ENCODE measurements around the gene MUC15.

The MUC15 gene

DNA sequence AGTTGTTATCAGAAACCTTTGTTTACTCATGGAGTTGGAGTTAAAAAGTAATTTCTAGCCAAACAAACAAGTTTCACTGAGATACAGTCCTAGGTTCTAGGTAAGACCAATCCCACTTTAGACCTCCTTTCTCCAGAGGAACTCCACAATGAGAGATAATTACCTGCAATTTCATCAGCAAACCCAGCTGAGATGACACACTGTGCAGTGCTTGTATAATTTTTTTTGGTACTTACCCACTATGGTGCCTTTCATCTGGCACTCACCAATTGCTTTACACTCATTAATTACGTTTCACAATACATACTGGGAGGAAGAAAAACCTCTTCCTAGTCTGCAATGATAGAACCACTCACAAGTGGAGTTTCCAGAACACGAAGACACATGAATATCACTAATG is 1.8 kb upstream of the MUC15 start:
- DNase-seq (ENCODE audit: low spot score), result no peak

DNA sequence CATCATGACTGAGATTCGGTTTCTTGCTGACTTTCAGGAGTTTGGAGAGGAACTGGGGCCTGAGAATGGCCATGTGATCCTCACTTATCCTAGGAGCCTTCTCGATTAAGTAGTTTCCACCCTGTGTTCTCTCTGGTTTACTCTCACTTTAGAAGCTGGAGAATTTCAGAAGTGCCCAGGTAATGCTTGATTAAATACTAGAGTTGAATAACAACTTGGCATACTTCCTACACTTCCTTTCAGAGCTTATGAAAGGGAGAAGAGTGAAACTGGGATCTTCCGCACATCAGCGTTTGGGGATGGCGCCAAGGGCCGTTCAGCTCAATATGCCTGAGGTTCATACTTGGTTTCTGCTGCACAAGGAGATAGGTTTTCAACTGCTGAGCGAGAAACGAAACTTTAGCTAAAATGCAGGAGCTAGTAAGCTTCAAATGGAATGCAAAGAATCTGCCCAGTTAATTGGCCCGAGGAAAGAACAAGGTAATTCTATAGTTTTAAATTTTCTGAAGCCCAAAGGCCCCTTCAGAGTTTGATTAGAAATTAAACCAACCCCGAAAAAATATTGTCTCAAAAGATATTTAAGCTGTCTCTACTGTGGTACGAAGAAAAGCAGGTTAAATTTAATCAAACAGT is 823 bp upstream of the MUC15 start:
- DNase-seq (ENCODE audit: low spot score), result no peak

DNA sequence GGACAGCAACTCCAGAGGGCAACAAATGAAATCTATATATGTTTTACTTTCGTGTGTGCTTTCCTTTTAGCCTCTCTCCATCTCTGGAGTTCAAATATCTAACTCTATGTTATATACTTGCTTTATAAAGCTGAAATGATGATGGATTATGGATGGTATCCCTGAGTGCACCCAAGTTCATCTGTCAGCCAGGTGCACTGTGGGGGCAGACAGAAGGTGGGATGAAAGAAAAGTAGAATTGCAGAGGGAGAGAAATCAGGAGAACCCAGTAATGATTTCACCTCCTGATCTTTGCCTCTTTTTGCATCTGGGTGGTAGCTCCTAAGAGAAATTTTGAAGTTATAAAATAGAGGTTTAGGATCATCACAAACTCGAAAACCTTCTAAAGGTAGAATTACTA is 2.4 kb downstream of the MUC15 start:
- DNase-seq (ENCODE audit: low spot score), result no peak

DNA sequence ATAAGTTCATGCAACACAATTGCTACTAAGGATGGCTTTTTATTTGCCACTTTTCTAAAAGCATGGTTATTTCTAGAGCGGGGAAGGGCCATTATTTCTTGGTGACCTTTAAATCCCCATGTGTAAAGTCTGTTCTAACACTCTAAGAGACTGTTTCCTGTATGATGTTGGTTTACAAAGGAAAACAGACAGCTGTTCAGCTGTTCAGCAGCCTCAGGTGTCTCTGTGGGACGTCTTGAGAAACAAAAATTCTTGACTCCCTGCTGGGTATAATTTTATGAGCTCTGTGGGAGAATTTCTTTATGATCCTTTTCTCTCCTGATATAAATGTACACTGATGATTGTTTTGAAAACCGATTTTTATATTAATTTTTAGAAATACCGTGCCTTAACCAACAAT is 13.9 kb downstream of the MUC15 start:
- no peak for DNase-seq (ENCODE audit: low spot score)

DNA sequence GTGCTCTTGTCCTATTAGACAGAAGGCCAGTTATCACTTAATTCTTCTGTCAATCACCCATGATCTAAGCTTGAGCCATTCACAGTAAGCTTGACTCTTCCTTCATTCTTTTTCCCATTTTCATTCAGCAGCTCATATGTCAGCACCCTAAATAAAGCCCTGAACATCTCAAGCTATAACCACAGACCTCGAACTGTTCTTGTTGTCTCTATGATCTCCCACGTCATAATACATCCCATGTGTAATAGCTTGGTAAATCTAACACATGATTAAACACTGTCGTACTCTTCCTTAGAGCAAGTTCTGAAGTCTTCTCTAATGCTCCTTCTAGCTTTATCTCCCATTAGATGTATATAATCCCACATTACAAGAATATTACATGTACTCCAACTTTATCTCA is 14.4 kb downstream of the MUC15 start:
- DNase-seq (ENCODE audit: low spot score), result no peak

DNA sequence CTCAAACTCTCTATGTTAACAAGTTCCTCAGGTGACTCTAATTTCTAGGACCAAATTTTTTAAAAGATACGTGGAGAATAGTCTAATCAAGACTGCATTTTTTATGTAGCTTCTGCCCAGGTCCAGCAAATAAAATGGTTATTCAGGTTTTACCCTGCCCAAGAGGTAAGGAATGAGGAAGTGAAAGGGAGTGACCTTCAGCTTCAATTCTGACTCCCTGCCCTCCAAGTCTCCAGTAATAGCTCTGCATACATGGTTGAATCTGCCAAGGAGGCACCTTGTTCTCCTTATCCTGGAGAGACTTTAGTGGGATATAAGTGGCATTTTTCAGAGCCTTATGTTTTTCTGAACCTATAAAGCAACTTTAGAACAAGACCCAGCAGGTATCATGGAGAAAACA is 15.5 kb downstream of the MUC15 start:
- no peak for DNase-seq (ENCODE audit: low spot score)

DNA sequence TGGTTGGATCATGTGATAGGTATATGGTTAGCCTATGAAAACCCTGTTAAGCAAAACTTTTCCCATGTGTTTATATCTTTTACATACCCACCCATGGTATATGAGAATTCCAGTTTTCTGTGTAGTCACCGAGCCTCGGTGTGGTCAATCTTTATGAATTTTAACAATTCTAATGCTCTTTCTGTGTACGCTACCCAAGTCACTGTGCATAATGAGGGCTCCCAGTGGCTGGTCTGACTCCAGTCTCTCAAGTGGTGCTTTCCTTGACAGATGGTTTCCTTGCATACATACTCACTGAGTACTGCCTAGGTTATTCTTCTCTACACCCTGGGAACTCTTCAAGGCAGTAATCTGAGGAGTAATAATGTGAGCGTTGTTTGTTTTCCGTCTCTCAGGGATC is 17.6 kb downstream of the MUC15 start:
- DNase-seq (ENCODE audit: low spot score), result no peak

DNA sequence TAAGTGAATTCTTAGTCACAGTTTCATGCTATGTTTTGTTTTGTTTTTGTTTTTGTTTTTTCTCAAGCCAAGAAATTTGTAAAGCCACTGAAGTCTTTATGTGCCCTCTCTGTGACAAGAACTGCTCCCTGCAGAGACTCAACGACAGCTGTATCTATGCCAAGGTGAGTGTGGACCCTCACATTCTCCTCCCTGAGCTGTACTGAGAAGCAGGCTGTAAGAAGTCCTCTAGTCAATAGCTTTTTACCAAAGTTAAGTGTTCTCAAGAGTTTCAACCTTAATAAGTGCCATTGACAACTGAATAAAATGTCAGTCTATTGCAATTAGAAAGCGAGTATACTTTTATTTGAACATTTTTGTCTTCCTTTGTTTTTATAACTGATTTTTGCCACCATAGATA is 18.9 kb downstream of the MUC15 start:
- DNase-seq (ENCODE audit: low spot score), result no peak

DNA sequence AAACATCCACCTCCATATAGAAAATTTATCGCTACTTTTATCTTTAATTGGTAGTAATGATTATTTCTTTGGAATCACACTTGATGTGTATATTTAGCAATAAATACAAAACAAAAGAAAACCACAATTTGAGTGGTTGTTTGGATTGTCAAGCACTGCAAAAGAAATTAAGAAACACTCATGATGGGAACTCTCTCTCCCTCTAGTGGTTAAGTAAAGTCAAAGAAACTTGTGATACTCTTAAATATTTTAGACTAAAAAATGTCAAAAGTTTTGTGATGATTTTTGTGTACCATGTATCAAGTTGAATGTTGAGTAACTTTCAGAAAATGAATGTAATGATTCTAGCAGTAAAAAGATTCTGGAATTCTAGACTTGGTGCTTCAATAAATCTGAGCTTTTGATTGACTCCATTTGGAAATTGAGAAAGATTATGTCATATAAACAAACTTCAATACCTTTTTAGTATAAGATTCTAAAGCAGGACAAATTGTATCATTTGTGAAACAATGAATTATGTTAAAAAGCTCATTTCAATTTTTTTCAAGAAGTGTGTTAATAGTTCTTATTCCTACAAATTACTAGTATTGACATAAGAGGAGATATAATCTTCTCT is 20.8 kb downstream of the MUC15 start:
- no peak for DNase-seq (ENCODE audit: low spot score)

DNA sequence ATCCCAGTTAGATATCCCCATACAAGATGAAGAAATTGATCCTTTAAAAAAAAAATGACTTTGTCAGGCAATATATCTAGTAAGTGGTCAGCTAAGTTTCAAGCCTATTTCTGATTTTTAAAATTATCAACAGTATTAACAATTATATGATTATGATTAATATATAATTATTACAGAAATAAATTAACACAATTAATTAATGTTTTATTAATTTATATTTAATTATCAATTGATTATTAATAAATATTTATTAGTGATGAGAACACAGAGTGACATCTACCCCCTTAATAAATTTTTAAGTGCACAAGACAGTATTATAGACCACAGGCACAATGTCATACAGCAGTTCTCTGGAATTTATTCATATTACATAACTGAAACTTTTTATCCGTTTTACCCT is 22.0 kb downstream of the MUC15 start:
- DNase-seq (ENCODE audit: low spot score), result no peak

DNA sequence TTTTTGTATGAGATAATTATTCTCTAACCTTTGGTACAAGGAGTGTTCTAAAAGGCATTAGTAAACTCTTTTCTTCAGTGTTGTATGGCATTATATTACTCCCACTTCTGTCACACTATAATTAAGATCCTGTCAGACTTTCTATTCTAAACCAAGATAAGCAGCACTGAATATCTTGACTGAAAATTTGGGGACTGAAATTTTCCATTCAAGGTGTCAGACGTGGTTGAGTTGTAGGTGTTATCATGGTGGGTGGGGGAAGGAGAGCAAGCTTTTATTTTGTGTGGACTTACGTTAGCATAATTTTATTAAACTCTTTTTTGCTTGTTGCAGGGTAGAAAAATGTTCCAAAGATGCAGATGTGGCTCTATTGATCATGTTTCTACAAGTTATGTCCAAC is 22.9 kb downstream of the MUC15 start:
- DNase-seq (ENCODE audit: low spot score), result no peak

DNA sequence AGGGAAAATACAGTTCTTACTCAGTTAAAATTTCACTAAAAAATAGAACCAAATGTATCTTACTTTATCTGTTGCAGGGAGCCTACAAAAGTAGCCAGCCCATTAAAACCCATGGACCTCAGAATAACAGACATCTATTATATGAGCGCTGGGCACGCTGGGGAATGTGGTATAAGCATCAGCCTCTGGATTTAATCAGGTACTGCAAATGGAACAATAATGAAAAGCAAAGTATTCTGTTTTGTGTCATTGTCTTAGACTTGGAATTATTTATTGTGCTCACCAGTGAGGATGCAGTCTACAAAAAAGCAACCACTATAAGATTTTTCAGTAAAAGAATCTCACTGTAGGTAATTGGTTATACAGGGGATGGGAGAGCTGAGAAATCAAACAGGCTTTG is 30.2 kb downstream of the MUC15 start:
- no peak for DNase-seq (ENCODE audit: low spot score)

DNA sequence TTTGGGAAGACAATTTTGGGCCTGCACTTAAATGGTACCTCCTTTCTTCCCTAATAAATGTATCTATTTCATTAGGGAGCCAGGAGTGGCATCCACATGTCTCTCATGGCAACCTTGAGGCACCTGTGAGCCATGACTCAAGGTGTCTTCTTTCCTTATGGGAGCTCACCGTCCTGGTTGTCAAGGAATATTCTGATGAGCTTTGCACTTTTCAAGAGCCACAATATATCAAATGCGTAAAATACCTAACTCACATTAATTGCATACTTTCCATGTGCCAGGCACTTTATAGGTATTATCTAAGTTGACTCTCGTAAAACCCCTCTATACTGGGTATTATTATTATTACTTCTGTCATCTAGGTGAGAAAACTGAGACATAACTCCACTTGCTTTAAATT is 32.5 kb downstream of the MUC15 start:
- DNase-seq (ENCODE audit: low spot score), result no peak

DNA sequence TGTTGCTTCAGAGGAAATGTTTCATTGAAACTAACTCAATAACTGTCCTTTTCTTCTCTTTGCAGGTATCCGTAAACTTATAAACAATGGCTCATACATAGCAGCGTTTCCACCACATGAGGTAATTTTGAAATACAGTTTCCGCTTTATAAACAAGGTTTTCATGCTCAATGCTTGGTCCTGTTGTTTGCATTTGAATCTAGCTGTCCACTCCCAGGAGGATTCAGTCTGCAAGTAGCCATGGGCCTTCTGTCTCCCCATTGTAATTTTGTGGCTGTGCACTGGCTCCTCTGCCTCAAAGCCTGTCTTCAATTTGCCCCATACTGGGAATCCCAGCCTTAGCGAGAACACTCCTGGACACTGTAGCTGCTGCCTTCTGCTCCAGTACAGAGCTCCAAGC is 34.7 kb downstream of the MUC15 start:
- no peak for DNase-seq (ENCODE audit: low spot score)

DNA sequence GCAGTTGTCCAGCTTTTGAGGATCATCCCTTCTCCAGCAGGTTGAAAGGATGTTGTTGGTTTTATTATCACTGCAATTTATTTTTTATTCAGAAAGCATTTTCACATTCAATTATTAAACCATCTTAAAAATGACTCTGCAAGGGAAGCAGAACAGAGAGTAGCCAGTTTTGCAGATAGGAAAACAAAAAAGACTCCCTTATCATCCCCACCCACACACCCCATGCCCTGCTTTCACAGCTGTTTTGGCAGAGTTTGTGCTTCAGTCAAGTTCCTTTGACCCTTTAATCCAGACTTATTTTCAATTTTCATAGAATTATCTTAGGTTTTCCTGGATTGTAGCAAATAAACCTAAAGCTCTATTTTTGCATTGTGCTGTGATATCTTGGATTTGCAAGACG is 44.4 kb downstream of the MUC15 start:
- DNase-seq (ENCODE audit: low spot score), result no peak

DNA sequence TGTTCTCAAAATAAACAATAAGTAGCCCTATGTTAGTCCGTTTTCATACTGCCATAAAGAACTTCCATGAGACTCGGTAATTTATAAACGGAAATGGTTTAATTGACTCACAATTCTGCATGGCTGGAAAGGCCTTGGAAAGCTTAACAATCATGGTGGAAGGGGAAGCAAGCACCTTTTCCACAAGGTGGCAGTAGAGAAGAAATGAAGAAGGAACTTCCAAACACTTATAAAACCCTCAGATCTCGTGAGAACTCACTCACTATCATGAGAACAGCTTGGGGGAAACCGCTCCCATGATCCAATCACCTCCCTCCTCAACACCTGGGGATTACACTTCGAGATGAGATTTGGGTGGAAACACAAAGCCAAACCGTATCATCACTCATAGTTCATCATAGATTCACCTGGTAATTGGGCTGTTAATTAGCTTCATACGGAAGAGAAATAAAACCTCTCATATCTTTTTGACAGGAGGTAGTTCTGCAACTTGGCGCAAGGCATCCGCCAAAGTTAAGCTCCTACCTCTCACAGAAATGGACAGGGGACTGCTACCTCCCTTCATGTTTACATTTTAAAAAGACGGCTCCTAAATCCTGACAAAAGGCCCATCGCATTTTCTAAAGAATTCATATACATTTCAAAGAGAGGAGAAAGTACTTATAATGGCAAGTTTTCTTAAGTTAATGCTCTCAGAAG is 49.0 kb downstream of the MUC15 start:
- no peak for DNase-seq (ENCODE audit: low spot score)

DNA sequence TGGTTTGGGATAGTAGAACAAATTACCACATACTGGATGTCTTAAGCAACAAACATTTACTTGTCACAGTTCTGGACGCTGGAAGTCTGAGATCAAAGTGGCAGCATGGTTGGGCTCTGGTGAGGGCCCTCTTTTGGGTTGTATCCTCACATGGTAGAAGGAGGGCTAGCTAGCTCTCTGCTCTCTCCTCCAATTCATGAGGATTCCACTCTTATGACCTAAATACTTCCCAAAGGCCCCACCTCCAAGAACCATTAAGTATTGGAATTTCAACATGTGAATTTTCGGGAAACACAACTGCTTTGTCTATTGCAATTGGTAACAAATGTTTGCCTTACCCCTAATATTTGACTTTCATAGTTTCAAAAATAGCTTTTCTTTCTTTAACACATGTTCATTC is 52.6 kb downstream of the MUC15 start:
- DNase-seq (ENCODE audit: low spot score), result no peak

DNA sequence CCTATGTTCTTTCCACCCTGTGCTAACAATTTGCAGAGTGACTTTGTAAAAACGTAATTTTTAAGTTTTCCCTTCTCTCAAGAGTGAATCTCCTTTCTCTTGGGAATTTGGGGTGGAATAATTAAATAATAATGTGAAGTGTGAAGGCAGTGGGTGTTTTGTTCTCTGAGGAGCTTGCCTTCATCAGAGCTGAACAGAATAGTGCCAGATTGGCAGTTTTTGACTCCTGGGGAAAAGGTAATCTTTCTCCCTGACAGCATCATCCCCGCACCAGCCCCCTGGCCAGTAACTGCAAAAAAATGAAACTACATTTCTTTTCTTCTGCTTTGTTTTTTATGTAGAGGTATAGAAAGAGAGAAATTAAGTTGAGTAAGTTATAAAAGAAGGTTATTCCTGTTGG is 59.9 kb downstream of the MUC15 start:
- no peak for DNase-seq (ENCODE audit: low spot score)

DNA sequence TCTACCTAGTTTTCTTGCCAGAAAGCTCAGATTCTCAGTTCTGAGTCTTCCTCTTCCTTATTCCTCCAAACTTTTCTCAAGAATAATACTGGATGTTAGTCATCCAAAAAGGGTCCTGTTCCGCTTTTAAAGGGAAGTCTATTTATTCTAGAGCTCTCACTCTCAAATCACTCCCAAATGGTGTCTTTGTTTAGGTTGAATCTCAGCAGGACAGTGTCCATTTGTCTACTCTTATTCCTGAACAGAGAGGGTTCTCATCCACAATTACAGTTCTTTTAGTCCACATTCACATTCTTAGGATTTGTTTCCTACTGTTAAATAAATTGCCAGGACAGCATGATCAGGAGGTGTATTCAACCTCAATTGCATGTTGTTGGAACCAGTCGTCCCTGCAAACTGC is 61.3 kb downstream of the MUC15 start:
- DNase-seq (ENCODE audit: low spot score), result no peak

DNA sequence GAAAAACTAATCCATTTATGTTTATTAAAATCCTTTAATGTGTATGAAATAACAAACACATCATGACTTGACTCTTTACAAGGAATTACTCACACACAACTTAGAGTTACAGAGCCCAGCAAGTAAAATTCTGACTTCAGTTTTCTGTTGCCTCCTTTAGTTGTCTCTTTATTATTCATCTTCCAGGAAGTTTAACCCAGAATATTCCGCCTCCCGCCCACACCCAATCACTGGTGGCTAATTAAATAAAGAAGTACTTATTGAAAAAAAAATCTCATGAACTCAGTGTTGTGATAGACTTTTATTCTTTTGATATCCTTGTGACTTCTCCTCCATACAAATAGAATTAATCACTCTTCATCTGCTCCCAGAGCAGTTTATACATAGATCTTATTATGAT is 61.9 kb downstream of the MUC15 start:
- no peak for DNase-seq (ENCODE audit: low spot score)

Data from CD4-positive, alpha-beta T cell treated with Interleukin-6 at 100 ng/mL for 8 hours (primary cell).